ENCODE data around the gene BOD1L1.

GRCh38 chr4:13527981-13528820, 99.3 kb downstream of the BOD1L1 start:
- TF ChIP-seq POLR2AphosphoS5 (IDR thresholded peaks at IDR 0.05): no peak
- TF ChIP-seq CTCF (IDR thresholded peaks at IDR 0.05): no peak
- TF ChIP-seq EP300 (IDR thresholded peaks at IDR 0.05): no peak
- no peak for TF ChIP-seq POLR2A (IDR thresholded peaks at IDR 0.05)

All from upper lobe of left lung (tissue), 4 donors.